GM12878 (cell line): ENCODE results near the gene CLEC4G. TPM values are rescaled to one million over a fixed set of nuclear protein-coding genes. Genes with fewer than 3 reads are reported as not detected.
A peak's percentile ranks its signal among the peaks of the same experiment; 100 is the strongest.

Experiments
- BCL11A ChIP-seq: IDR thresholded peaks from 2 replicates; pipeline ENCODE4 v1.6.1; 2011; ENCODE audit warnings: low read depth, low read length
- CHD1 ChIP-seq: IDR thresholded peaks from 2 replicates; pipeline ENCODE4 v1.6.1; 2012; ENCODE audit warnings: low read depth, low read length, improper control_type of control experiment
- DPF2 ChIP-seq: fragments of 450-650 bp; IDR thresholded peaks from 2 replicates; pipeline ENCODE4 v1.6.1; 2017; ENCODE audit warnings: mild to moderate bottlenecking
- GABPA ChIP-seq: IDR thresholded peaks from 2 replicates; pipeline ENCODE4 v1.6.1; 2014; ENCODE audit warnings: antibody characterized with exemption, low read depth, mild to moderate bottlenecking, inconsistent platforms
- HDAC6 ChIP-seq: fragments of 200-600 bp; sonication (generic); IDR thresholded peaks from one replicate; pipeline ENCODE4 v1.8.0; 2017; ENCODE audit warnings: antibody characterized with exemption; ENCODE audit not compliant: unreplicated experiment
- IRF4 ChIP-seq: IDR thresholded peaks from 2 replicates; pipeline ENCODE4 v1.6.1; 2011; ENCODE audit warnings: low read depth, low read length
- KDM1A ChIP-seq: fragments of 200-600 bp; sonication (generic); IDR thresholded peaks from 2 replicates; pipeline ENCODE4 v1.6.1; 2016; ENCODE audit warnings: borderline replicate concordance
- KLF5 ChIP-seq: fragments of 450-650 bp; IDR thresholded peaks from 2 replicates; pipeline ENCODE4 v1.6.1; 2014; ENCODE audit warnings: mild to moderate bottlenecking; ENCODE audit not compliant: partially characterized antibody
- SIN3A ChIP-seq: IDR thresholded peaks from 2 replicates; pipeline ENCODE4 v1.6.1; 2012; ENCODE audit warnings: low read depth, low read length, improper control_type of control experiment
- SMC3 ChIP-seq: IDR thresholded peaks from 2 replicates; pipeline ENCODE4 v1.6.1; 2011; ENCODE audit warnings: low read length, improper control_type of control experiment, borderline replicate concordance
- SRF ChIP-seq, 2 experiments: IDR thresholded peaks; 2 replicates each; pipeline ENCODE4 v1.6.1; 2011; ENCODE audit warnings: low read depth in 2 of 2, low read length in 2 of 2, mild to moderate bottlenecking in 1 of 2, moderate library complexity in 1 of 2
- TARDBP ChIP-seq: IDR thresholded peaks from 2 replicates; pipeline ENCODE4 v1.6.1; 2016; ENCODE audit warnings: borderline replicate concordance
- polyA plus RNA-seq, 11 experiments: library from polyadenylated mRNA; depleted of rRNA in 4 of 11; unstranded in 6 of 11; stranded (reverse) in 5 of 11; fragments of >200 nt; fragmentation: Nextera tagmentation in 4 of 11; fragmentation: Illumina TruSeq in 1 of 11; extraction: Ambion mirVana in 4 of 11; extraction: Trizol in 1 of 11; gene quantifications; 1 replicate in 1 of 11; 2 replicates in 10 of 11; pipeline versions ENCODE4 v1.2.1 to v1.2.3, GENCODE V29; 2011 to 2016; ENCODE audit warnings: inconsistent platforms in 2 of 11, missing spikeins in 2 of 11, low read depth in 1 of 11
- total RNA-seq, 4 experiments: library from RNA; depleted of rRNA in 3 of 4; stranded (reverse); fragments of >200 nt in 3 of 4; fragmentation: Illumina TruSeq in 1 of 4; extraction: Trizol in 1 of 4; gene quantifications; 2 replicates each; pipeline versions ENCODE4 v1.2.1 to v1.2.3, GENCODE V29; 2013 to 2021
- TF ChIP-seq, protein P1 (sequence below): IDR thresholded peaks from 2 replicates; pipeline ENCODE4 v1.6.1; 2012; ENCODE audit warnings: mild to moderate bottlenecking, low read depth, low read length
- TF ChIP-seq, protein P2 (sequence below): fragments of 450-650 bp; formaldehyde crosslinking; IDR thresholded peaks from 2 replicates; pipeline ENCODE4 v1.4.0; 2020; ENCODE audit warnings: mild to moderate bottlenecking, moderate library complexity
- TF ChIP-seq, protein P3 (sequence below): fragments of 450-650 bp; formaldehyde crosslinking; IDR thresholded peaks from 2 replicates; pipeline ENCODE4 v1.5.0; 2022; ENCODE audit warnings: mild to moderate bottlenecking, missing genetic modification characterization
- TF ChIP-seq, protein P4 (sequence below): IDR thresholded peaks from 2 replicates; pipeline ENCODE4 v1.6.1; 2011; ENCODE audit warnings: mild to moderate bottlenecking, low read depth, low read length, moderate library complexity; ENCODE audit not compliant: insufficient replicate concordance
- TF ChIP-seq, protein P5 (sequence below): IDR thresholded peaks from 2 replicates; pipeline ENCODE4 v1.6.1; 2011; ENCODE audit warnings: low read depth, mild to moderate bottlenecking, low read length, moderate library complexity, borderline replicate concordance; ENCODE audit errors: extremely low read depth

The CLEC4G gene
- total and polyA plus RNA-seq, 10 of the 15 experiments (the other 5 are each of a cell fraction or from before 2014, with no cell fraction given): 0.04 TPM; not detected in 9

DNA sequence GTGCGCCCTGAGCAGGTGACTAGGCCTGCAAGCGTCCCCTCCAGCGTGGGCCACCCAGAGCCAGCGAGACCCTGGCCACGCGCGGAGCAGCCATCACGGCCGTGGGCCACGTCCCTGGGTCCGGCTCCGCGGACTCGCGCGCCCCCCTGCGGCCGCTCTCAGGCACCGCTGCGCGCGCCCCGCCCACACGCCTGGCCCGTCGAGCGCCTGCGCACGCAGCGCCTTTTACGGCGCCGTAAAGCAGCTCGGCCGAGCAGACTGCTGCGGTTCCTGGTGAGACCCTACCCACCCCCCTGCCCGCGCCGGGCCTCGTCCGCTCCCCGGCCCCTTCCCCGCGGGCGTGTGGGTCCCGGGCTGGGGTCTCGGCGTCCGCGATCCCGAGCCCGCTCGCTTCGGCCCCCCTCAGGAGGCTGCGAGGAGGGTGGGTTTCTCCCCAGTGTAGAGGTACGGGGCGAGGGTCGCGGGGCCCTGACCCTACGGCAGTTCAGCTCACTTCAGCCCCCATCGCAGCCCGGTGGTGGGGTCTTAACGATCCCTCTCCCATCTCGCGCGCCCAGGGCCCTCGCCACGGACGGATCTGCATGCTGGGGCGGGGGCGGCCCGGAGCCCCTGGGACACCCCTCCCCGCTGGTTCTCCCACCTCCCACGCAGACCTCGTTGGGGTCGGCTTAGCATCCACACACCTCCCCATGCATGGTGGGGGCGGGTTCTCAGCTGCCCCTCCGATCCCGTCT lies 51.1 kb downstream of the CLEC4G start, which contains the start of gene TRAPPC5 (continued):
- TF ChIP-seq IRF4: no peak
- no peak for TF ChIP-seq BCL11A
- no peak for TF ChIP-seq CHD1
- TF ChIP-seq, protein P1, sequence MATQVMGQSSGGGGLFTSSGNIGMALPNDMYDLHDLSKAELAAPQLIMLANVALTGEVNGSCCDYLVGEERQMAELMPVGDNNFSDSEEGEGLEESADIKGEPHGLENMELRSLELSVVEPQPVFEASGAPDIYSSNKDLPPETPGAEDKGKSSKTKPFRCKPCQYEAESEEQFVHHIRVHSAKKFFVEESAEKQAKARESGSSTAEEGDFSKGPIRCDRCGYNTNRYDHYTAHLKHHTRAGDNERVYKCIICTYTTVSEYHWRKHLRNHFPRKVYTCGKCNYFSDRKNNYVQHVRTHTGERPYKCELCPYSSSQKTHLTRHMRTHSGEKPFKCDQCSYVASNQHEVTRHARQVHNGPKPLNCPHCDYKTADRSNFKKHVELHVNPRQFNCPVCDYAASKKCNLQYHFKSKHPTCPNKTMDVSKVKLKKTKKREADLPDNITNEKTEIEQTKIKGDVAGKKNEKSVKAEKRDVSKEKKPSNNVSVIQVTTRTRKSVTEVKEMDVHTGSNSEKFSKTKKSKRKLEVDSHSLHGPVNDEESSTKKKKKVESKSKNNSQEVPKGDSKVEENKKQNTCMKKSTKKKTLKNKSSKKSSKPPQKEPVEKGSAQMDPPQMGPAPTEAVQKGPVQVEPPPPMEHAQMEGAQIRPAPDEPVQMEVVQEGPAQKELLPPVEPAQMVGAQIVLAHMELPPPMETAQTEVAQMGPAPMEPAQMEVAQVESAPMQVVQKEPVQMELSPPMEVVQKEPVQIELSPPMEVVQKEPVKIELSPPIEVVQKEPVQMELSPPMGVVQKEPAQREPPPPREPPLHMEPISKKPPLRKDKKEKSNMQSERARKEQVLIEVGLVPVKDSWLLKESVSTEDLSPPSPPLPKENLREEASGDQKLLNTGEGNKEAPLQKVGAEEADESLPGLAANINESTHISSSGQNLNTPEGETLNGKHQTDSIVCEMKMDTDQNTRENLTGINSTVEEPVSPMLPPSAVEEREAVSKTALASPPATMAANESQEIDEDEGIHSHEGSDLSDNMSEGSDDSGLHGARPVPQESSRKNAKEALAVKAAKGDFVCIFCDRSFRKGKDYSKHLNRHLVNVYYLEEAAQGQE: 0 out of 2 replicates have a peak, but pooled peaks have one; percentile 9
- TF ChIP-seq SRF (IDR thresholded peaks at IDR 0.05; ENCODE audit: low read depth in 2 of 2, low read length in 2 of 2): 0 out of 4 replicates have a peak, but pooled peaks of 1 of the 2 experiments have one; percentile 36
- TF ChIP-seq, protein P2, sequence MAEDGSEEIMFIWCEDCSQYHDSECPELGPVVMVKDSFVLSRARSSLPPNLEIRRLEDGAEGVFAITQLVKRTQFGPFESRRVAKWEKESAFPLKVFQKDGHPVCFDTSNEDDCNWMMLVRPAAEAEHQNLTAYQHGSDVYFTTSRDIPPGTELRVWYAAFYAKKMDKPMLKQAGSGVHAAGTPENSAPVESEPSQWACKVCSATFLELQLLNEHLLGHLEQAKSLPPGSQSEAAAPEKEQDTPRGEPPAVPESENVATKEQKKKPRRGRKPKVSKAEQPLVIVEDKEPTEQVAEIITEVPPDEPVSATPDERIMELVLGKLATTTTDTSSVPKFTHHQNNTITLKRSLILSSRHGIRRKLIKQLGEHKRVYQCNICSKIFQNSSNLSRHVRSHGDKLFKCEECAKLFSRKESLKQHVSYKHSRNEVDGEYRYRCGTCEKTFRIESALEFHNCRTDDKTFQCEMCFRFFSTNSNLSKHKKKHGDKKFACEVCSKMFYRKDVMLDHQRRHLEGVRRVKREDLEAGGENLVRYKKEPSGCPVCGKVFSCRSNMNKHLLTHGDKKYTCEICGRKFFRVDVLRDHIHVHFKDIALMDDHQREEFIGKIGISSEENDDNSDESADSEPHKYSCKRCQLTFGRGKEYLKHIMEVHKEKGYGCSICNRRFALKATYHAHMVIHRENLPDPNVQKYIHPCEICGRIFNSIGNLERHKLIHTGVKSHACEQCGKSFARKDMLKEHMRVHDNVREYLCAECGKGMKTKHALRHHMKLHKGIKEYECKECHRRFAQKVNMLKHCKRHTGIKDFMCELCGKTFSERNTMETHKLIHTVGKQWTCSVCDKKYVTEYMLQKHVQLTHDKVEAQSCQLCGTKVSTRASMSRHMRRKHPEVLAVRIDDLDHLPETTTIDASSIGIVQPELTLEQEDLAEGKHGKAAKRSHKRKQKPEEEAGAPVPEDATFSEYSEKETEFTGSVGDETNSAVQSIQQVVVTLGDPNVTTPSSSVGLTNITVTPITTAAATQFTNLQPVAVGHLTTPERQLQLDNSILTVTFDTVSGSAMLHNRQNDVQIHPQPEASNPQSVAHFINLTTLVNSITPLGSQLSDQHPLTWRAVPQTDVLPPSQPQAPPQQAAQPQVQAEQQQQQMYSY (CRISPR knock-in tag): no peak
- peak; percentile 65; the same call in 1 of the 2 replicates for TF ChIP-seq DPF2
- TF ChIP-seq, protein P3, sequence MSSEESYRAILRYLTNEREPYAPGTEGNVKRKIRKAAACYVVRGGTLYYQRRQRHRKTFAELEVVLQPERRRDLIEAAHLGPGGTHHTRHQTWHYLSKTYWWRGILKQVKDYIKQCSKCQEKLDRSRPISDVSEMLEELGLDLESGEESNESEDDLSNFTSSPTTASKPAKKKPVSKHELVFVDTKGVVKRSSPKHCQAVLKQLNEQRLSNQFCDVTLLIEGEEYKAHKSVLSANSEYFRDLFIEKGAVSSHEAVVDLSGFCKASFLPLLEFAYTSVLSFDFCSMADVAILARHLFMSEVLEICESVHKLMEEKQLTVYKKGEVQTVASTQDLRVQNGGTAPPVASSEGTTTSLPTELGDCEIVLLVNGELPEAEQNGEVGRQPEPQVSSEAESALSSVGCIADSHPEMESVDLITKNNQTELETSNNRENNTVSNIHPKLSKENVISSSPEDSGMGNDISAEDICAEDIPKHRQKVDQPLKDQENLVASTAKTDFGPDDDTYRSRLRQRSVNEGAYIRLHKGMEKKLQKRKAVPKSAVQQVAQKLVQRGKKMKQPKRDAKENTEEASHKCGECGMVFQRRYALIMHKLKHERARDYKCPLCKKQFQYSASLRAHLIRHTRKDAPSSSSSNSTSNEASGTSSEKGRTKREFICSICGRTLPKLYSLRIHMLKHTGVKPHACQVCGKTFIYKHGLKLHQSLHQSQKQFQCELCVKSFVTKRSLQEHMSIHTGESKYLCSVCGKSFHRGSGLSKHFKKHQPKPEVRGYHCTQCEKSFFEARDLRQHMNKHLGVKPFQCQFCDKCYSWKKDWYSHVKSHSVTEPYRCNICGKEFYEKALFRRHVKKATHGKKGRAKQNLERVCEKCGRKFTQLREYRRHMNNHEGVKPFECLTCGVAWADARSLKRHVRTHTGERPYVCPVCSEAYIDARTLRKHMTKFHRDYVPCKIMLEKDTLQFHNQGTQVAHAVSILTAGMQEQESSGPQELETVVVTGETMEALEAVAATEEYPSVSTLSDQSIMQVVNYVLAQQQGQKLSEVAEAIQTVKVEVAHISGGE (CRISPR knock-in tag): no peak
- TF ChIP-seq SIN3A: 0 out of 2 replicates have a peak, but pooled peaks have one; percentile 32
- peak; percentile 56 for TF ChIP-seq SMC3
- peak; percentile 70 for TF ChIP-seq KLF5
- TF ChIP-seq, protein P4, sequence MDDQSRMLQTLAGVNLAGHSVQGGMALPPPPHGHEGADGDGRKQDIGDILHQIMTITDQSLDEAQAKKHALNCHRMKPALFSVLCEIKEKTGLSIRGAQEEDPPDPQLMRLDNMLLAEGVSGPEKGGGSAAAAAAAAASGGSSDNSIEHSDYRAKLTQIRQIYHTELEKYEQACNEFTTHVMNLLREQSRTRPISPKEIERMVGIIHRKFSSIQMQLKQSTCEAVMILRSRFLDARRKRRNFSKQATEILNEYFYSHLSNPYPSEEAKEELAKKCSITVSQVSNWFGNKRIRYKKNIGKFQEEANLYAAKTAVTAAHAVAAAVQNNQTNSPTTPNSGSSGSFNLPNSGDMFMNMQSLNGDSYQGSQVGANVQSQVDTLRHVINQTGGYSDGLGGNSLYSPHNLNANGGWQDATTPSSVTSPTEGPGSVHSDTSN: no peak
- no peak for TF ChIP-seq HDAC6
- no peak for TF ChIP-seq TARDBP
- TF ChIP-seq GABPA: no peak
- no peak for TF ChIP-seq KDM1A
- TF ChIP-seq, protein P5, sequence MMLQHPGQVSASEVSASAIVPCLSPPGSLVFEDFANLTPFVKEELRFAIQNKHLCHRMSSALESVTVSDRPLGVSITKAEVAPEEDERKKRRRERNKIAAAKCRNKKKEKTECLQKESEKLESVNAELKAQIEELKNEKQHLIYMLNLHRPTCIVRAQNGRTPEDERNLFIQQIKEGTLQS: peak; percentile 85; the same call in 1 of the 2 replicates
